Activated CD4-positive, alpha-beta memory T cell treated with anti-CD3 and anti-CD28 coated beads, Interleukin-2, amount 10 ng/mL, durations not matched to agents 7 days and 5 days (primary cell): ENCODE measurements around the gene GRIN1. TPM values are rescaled to one million over a fixed set of nuclear protein-coding genes. Genes with fewer than 3 reads are reported as not detected.

Experiments used
- CTCF ChIA-PET: fragments of 350-600 bp; sonication (Branson Sonifier 250); formaldehyde crosslinking; loops from one replicate; lab custom pipeline; 2021; ENCODE audit warnings: antibody characterized with exemption, inconsistent platforms; lab: Charles Lee
- POLR2A ChIA-PET: fragments of 350-600 bp; sonication (Branson Sonifier 250); formaldehyde crosslinking; loops from one replicate; lab custom pipeline; 2021; ENCODE audit warnings: antibody characterized with exemption; lab: Charles Lee
- DNase-seq: peaks from one replicate; pipeline ENCODE4 v3.0.0-alpha.2; 2020
- H3K27ac Mint-ChIP-seq: one replicate; pipeline ENCODE4 v1.8.0; 2021; ENCODE audit warnings: mild to moderate bottlenecking, mixed read lengths
- H3K27me3 Mint-ChIP-seq: one replicate; pipeline ENCODE4 v1.8.0; 2021; ENCODE audit warnings: mixed read lengths
- H3K36me3 Mint-ChIP-seq: one replicate; pipeline ENCODE4 v1.8.0; 2021; ENCODE audit warnings: low read depth, mixed read lengths
- H3K4me1 Mint-ChIP-seq: one replicate; pipeline ENCODE4 v1.8.0; 2021; ENCODE audit warnings: mixed read lengths
- H3K4me3 Mint-ChIP-seq: one replicate; pipeline ENCODE4 v1.8.0; 2021; ENCODE audit warnings: mild to moderate bottlenecking, mixed read lengths
- H3K9me3 Mint-ChIP-seq: one replicate; pipeline ENCODE4 v1.8.0; 2021; ENCODE audit warnings: mixed read lengths
- total RNA-seq, 2 experiments: library from RNA; stranded (reverse); gene quantifications; one replicate each; pipeline ENCODE4 v1.2.3, GENCODE V29; 2021

The GRIN1 gene
- total RNA-seq, 2 experiments from 2014 or later: 0.40 to 0.43 TPM

DNA sequence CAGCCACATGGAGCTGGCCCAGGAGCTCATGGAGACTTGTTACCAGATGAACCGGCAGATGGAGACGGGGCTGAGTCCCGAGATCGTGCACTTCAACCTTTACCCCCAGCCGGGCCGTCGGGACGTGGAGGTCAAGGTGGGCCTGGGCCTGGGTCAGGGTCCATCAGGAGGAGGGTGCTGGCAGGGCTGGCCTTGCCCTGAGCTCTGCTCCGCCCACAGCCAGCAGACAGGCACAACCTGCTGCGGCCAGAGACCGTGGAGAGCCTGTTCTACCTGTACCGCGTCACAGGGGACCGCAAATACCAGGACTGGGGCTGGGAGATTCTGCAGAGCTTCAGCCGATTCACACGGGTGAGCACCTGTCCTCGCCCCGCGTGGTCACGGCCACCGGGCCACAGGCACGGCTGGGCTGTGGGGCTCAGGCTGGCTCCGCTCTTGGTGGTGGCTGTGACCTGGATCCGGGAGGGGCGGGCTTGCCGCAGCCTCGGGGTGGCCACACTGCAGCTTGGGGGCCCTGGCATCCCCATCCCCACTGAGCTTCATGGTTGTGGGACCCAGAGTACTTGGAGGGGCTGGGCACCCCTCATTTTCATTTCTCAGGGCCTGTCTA lies 31.5 kb upstream of the GRIN1 start:
- Mint-ChIP-seq H3K36me3 (peaks cover 15% of the 10 kb centered on the region), H3K4me3 (no peak overlapping the region), H3K4me1 (no peaks in the 10 kb centered on the region), H3K27me3 (no peaks in the 10 kb centered on the region), H3K27ac (no peak overlapping the region), H3K9me3 (no peaks in the 10 kb centered on the region)
- ChIA-PET CTCF (interaction anchor here (0.9 to 2.5 kb wide), 2 partner anchors 12 to 37 kb away, joined by 3 to 8 read pairs; partner anchors contain the start of gene SAPCD2), POLR2A (interaction anchor here (2.3 kb wide), 1 partner anchor 12 kb away, joined by 8 read pairs; no protein-coding TSS in a partner anchor)
- DNase-seq: no peak

DNA sequence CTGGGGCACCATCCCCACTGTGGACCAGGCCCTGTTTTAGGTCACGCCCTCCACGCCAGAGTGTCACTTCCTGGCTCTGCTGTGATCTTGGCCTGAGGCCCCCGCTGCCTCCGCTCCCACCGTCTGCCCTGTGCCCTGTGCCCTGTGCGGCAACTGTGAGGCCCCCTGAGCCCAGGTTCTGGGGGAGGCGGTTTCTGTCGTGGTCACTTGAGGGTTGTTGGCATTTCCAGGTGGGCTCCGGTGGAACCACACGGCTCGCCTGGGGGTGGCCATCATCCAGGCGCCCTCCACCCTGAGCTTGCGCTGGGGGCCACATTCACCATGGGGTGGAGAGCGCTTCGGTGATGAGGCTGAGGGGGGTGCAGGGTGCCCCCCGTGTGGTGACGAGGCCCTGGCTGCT lies 31.0 kb upstream of the GRIN1 start:
- ChIA-PET CTCF (interaction anchor here (2.5 kb wide), 1 partner anchor 12 kb away, joined by 8 read pairs; no protein-coding TSS in a partner anchor), POLR2A (interaction anchor here (2.3 kb wide), 1 partner anchor 12 kb away, joined by 8 read pairs; no protein-coding TSS in a partner anchor)
- no peaks in the 10 kb centered on the region for H3K27me3 Mint-ChIP-seq
- H3K9me3 Mint-ChIP-seq: no peaks in the 10 kb centered on the region
- H3K4me3 Mint-ChIP-seq: no peak overlapping the region
- no peaks in the 10 kb centered on the region for H3K4me1 Mint-ChIP-seq
- H3K27ac Mint-ChIP-seq: no peak overlapping the region
- no peak for DNase-seq
- peaks cover 17% of the 10 kb centered on the region for H3K36me3 Mint-ChIP-seq

- ChIA-PET CTCF (interaction anchor here (2.5 kb wide), 1 partner anchor 13 kb away, joined by 8 read pairs; no protein-coding TSS in a partner anchor), POLR2A (interaction anchor here (2.1 kb wide), 1 partner anchor 21 kb away, joined by 6 read pairs; no protein-coding TSS in a partner anchor)
- no peak overlapping the region for H3K27ac Mint-ChIP-seq
- peaks cover 3% of the 10 kb centered on the region for H3K4me1 Mint-ChIP-seq
- DNase-seq: no peak
- peaks cover 17% of the 10 kb centered on the region for H3K36me3 Mint-ChIP-seq
- H3K4me3 Mint-ChIP-seq: no peak overlapping the region
- H3K9me3 Mint-ChIP-seq: no peaks in the 10 kb centered on the region
- no peaks in the 10 kb centered on the region for H3K27me3 Mint-ChIP-seq
These were observed 30.2 kb upstream of the GRIN1 start for GRCh38 chr9:137108608-137109249.

DNA sequence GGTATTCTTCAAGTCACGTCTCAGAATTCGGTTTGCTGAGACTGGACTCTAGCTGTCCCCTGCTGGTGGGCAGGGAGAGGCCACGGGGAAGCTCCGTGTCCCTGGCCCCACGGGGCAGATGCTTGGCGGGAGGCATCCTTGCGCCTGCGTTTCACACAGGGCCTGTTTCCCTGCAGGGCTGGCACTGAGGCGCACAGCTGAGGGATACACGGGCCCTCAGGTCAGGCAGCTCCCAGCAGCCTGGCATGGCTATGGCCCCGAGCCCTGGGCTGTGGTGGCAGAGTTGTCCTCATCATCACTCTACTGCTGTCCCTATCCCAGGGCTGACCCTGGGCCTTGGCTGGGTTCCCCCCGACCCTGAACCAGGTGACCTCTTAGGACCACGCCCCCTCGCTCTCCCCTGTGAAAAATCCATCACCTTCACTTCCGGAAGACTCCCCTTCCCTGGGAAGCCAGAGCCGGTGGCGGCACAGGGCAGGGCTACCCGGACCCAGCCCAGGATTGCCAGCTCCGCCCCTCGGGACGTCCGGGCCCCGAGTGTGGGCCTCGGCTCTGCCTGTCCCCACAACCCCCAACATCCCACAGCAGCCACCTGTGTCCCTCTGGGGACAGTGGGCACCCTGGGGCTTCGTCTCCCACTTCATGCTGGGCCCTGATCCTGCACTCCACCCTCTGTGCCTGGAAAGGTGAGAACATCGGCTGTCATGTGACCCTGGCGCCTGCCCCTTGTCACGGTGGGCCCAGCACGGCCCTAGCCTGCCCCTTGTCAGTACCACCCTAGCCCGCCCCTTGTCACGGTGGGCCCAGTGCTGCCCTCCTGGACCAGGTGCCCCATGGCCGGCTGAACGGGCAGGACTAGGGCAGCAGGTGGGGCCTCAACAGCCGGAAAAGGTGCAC lies 29.5 kb upstream of the GRIN1 start:
- peaks cover 3% of the 10 kb centered on the region for H3K4me1 Mint-ChIP-seq
- POLR2A ChIA-PET: interaction anchor here (2.1 kb wide), 1 partner anchor 21 kb away, joined by 6 read pairs; no protein-coding TSS in a partner anchor
- CTCF ChIA-PET: interaction anchor here (2.5 kb wide), 1 partner anchor 14 kb away, joined by 8 read pairs; no protein-coding TSS in a partner anchor
- H3K4me3 Mint-ChIP-seq: no peak overlapping the region
- no peaks in the 10 kb centered on the region for H3K9me3 Mint-ChIP-seq
- H3K36me3 Mint-ChIP-seq: peaks cover 17% of the 10 kb centered on the region
- H3K27ac Mint-ChIP-seq: no peak overlapping the region
- no peak for DNase-seq
- H3K27me3 Mint-ChIP-seq: no peaks in the 10 kb centered on the region

- Mint-ChIP-seq H3K36me3 (peaks cover 17% of the 10 kb centered on the region), H3K27me3 (no peaks in the 10 kb centered on the region), H3K4me1 (peaks cover 3% of the 10 kb centered on the region), H3K4me3 (no peak overlapping the region), H3K9me3 (no peaks in the 10 kb centered on the region), H3K27ac (no peak overlapping the region)
- CTCF ChIA-PET: no interaction called here
- no peak for DNase-seq
- POLR2A ChIA-PET: interaction anchor here (2.1 to 7.0 kb wide), 2 partner anchors 20 to 131 kb away, joined by 6 to 39 read pairs; partner anchors contain the start of gene TUBB4B
These were observed 28.6 kb upstream of the GRIN1 start for GRCh38 chr9:137110147-137110910.

DNA sequence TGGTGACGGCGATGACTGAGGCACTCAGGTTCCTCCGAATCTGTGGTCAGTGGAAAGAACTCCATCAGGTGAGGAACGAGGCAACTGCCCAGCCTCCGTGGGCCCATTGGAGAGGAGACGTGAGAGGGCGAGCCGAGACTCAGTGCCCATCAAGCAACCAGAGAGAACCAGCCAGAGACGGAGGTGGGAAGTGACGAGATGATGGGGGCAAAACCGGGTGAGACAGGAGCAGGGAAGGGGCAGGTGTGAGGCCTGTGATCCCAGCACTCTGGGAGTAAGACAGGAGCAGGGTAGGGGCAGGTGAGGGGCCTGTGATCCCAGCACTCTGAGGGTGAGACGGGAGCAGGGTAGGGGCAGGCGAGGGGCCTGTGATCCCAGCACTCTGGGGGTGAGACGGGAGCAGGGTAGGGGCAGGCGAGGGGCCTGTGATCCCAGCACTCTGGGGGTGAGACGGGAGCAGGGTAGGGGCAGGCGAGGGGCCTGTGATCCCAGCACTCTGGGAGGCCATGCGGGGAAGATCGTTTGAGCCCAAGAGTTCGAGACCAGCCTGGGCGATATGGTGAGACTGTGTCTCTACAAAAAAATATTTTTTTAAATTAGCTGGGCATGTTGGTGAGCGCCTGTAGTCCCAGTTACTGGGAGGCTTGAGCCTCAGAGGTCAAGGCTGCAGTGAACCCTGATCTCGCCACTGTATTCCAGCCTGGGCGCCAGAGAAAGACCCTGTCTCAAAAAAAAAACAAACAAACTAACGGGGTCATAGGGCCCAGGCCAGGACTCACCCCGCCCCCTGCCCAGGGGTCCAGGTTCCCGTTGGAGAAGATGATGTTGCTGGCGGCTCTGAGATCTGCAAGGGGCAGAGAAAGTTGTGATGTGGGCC lies 27.8 kb upstream of the GRIN1 start:
- Mint-ChIP-seq H3K4me1 (peaks cover 3% of the 10 kb centered on the region), H3K27me3 (no peaks in the 10 kb centered on the region), H3K4me3 (no peak overlapping the region), H3K27ac (no peak overlapping the region), H3K36me3 (peaks cover 17% of the 10 kb centered on the region), H3K9me3 (no peaks in the 10 kb centered on the region)
- DNase-seq: no peak
- ChIA-PET CTCF (no interaction called here), POLR2A (interaction anchor here (3.8 to 7.0 kb wide), 2 partner anchors 15 to 130 kb away, joined by 28 to 39 read pairs; partner anchors contain the start of gene TUBB4B)

DNA sequence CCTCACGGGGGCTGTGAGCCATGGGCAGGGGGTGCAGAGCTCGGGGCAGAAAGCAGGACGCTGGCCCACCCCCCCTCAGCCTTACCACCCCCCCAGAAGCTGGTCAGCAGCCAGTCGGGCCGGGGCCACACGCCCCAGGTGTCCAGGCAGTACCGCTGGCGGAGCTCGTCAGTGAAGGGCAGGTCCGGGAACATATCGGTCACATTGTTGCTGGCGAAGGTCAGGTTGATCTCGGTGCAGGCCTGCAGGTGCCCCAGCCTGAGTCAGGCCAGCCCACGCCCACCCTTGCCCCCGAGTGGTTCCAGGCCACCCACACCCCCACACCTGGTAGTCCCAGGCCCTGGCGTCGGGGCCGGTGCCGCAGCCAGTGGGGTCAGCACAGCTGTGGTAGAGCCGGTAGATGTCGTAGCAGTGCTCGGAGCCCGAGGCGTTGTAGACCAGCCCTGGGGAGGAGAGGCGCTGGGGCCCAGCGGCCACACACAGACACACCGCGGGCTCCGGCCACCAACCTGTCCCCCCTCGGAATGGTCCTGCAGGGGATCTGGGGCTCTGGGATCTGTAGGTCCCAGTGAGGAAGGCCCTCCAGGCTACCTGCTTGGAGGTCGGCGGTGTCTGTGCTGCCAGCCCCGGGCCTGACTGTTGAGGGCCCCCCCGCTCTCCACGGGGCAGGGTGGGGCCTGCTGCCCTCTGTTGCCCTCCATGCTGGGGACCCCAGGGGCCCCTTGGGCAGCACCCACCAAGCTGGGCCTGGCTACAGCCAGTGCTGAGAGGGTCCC lies 27.0 kb upstream of the GRIN1 start:
- Mint-ChIP-seq H3K4me1 (peaks cover 3% of the 10 kb centered on the region), H3K4me3 (no peak overlapping the region), H3K36me3 (peaks cover 17% of the 10 kb centered on the region), H3K9me3 (no peaks in the 10 kb centered on the region), H3K27me3 (no peaks in the 10 kb centered on the region), H3K27ac (no peak overlapping the region)
- CTCF ChIA-PET: no interaction called here
- no peak for DNase-seq
- POLR2A ChIA-PET: interaction anchor here (2.6 to 7.0 kb wide), 4 partner anchors 16 to 129 kb away, joined by 11 to 39 read pairs (median 31); partner anchors contain the start of genes MAN1B1 and TUBB4B

DNA sequence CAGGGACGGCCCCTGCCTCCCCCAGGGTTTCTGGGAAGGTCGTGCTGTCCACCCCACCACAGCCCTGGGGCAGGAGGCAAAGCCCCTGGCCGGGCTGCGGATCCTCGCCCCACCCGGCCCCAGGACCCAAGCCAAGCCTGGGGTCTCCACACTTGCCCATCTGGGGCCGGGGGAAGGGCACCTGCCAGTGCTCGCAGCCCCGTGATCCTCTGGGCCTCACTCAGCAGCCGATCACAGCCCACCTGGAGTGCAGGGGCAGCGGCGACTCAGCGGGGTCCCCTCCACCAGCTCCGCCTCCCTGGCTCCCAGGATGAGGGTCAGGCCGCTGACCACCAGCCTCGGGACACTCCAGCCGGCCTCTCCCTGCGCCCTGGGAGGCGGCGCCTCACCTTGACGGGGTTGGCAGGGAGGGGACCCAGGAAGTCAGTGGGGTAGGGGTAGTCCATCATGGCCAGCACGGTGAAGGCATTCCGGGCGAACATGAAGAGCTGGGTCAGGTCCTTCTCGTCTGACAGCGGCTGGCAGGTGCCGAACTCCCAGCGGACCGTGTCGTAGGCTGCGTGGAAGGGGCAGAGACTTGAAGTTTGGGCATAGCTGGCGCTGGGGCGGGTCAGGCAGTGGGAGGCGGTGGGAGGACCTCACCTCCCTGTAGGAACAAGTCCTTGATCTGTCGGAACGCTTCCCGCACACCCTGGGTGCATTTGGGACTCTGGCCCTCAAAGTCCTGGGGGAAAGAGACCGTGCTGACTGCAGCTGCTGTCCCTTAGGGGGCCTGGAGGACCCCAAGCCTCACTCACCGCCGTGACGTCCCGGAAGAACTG lies 26.2 kb upstream of the GRIN1 start:
- Mint-ChIP-seq H3K27me3 (no peaks in the 10 kb centered on the region), H3K9me3 (no peaks in the 10 kb centered on the region), H3K4me1 (peaks cover 3% of the 10 kb centered on the region), H3K36me3 (peaks cover 15% of the 10 kb centered on the region), H3K27ac (no peak overlapping the region), H3K4me3 (peak overlapping the region; percentile 69)
- ChIA-PET CTCF (interaction anchor here (1.3 to 1.6 kb wide), 2 partner anchors 17 to 45 kb away, joined by 6 to 9 read pairs; no protein-coding TSS in a partner anchor), POLR2A (interaction anchor here (1.2 to 7.0 kb wide), 8 partner anchors 16 to 211 kb away, joined by 3 to 39 read pairs (median 8); partner anchors contain the start of genes ANAPC2, CYSRT1, MAN1B1 and SAPCD2)
- no peak for DNase-seq

DNA sequence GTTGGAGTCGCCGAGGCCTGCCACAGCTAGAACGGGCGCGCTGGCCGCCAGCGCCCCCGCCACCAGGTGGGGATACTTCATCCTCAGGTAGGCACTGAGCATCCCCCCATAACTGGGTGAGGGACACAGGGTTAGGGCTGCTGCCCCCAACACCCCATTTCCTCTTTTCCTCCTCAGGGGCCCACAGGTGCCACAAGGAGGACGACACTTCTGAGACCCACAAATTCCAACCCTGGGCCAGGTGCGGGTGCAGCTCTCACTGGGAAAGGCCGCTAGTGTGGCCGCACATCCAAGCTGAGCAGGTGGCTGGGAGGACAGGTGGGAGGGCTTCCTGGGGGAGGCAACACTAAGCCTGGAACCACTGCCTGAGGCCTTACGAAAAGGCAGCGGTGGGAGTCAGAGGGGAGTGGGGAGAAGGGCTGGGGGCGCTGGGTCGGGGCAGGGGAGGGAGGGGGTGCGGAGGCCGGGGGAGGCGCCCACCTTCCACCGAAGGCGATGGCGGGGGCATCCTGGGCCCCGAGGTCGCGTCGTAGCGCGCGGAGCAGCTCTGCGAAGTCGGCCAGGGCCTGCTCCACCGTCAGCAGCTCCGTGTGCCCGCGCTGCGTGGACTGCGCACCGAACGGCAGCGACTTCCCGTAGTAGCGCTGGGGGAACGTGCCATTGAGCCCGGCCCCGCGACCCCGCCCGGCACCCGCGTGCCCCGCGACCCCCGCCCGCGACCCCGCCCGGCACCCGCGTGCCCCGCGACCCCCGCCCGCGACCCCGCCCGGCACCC lies 25.4 kb upstream of the GRIN1 start:
- Mint-ChIP-seq H3K36me3 (peaks cover 15% of the 10 kb centered on the region), H3K4me1 (peaks cover 3% of the 10 kb centered on the region), H3K9me3 (no peaks in the 10 kb centered on the region), H3K27ac (no peak overlapping the region), H3K4me3 (peak overlapping the region; percentile 69), H3K27me3 (no peaks in the 10 kb centered on the region)
- DNase-seq: peak; percentile 45
- ChIA-PET CTCF (interaction anchor here (0.7 to 1.6 kb wide), 5 partner anchors 16 to 46 kb away, joined by 3 to 9 read pairs (median 3); no protein-coding TSS in a partner anchor), POLR2A (interaction anchor here (0.7 to 7.0 kb wide), 9 partner anchors 15 to 212 kb away, joined by 3 to 39 read pairs (median 5); partner anchors contain the start of genes ANAPC2, CYSRT1, MAN1B1 and SAPCD2)
